GM21737 (cell line): ENCODE data around the gene SKI.

ENCODE experiments used
- ATAC-seq: cut with Tn5 transposase; IDR thresholded peaks from one replicate; pipeline ENCODE4 v1.9.1; 2021; ENCODE audit warnings: mild to moderate bottlenecking, moderate library complexity; ENCODE audit not compliant: unreplicated experiment

Gene SKI

GRCh38 chr1:2347896-2348295 lies 119.8 kb downstream of the SKI start:
- no peak for ATAC-seq

GRCh38 chr1:2348346-2349325 lies 120.5 kb downstream of the SKI start:
- ATAC-seq: no peak

- ATAC-seq: no peak
Measured at GRCh38 chr1:2349806-2350205, 121.7 kb downstream of the SKI start.

- no peak for ATAC-seq
Measured at GRCh38 chr1:2350501-2350900, 122.4 kb downstream of the SKI start.

GRCh38 chr1:2350911-2351655 lies 123.0 kb downstream of the SKI start:
- no peak for ATAC-seq

- ATAC-seq: no peak
Measured at GRCh38 chr1:2351723-2352122, 123.6 kb downstream of the SKI start.

- no peak for ATAC-seq
Measured at GRCh38 chr1:2352341-2352896, 124.3 kb downstream of the SKI start.

- no peak for ATAC-seq
Measured at GRCh38 chr1:2352897-2353550, 124.9 kb downstream of the SKI start.

GRCh38 chr1:2353551-2354438 lies 125.7 kb downstream of the SKI start:
- ATAC-seq: no peak

- no peak for ATAC-seq
Measured at GRCh38 chr1:2354511-2355372, 126.6 kb downstream of the SKI start.

GRCh38 chr1:2355373-2356261 lies 127.5 kb downstream of the SKI start:
- ATAC-seq: no peak

- no peak for ATAC-seq
Measured at GRCh38 chr1:2356401-2356800, 128.3 kb downstream of the SKI start.

- ATAC-seq: no peak
Measured at GRCh38 chr1:2356911-2357845, 129.1 kb downstream of the SKI start.

- ATAC-seq: no peak
Measured at GRCh38 chr1:2358072-2358471, 130.0 kb downstream of the SKI start.

GRCh38 chr1:2358651-2359640 lies 130.8 kb downstream of the SKI start:
- no peak for ATAC-seq
